HG03469 (cell line): ENCODE results near the gene KDM1A.

ENCODE experiments used
- ATAC-seq: cut with Tn5 transposase; IDR thresholded peaks from one replicate; pipeline ENCODE4 v1.9.1; 2021; ENCODE audit warnings: mild to moderate bottlenecking, moderate library complexity, moderate number of reproducible peaks; ENCODE audit not compliant: unreplicated experiment

The KDM1A gene

GRCh38 chr1:23129846-23130245, 110.6 kb downstream of the KDM1A start:
- no peak for ATAC-seq

GRCh38 chr1:23132033-23132432, 112.8 kb downstream of the KDM1A start:
- no peak for ATAC-seq
